NCI-H146 (cell line): Measurements from ENCODE around the gene OXCT2.
"Not testable (repeated sequence)": the region's sequence is repeated elsewhere in the genome, so short reads cannot be mapped to it uniquely, and the experiment has no call there.

Source experiments
- DNase-seq: peaks from one replicate; lab custom pipeline; 2025; lab: John Stamatoyannopoulos, UW

OXCT2 gene

DNA sequence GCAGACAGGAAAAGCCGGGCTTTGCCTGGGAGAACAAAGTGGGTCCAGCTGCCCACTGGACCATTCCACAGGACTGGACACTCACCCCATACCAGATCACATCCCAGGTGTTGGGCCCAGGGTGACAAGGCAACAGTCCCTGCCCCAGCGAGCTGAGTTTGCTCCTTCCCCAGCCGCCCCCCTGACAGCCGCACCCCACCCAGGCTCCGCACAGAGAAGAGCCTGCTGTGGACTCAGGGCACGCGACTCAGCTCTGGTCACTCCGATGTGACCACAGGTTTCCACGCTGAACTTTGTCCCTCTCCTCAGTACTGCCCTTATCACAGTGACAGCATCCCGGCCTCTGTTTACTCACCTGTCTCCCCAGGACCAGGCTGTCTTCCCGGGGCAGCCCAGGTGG is 16.3 kb upstream of the OXCT2 start:
- DNase-seq = peak; percentile 14

- DNase-seq = not testable (repeated sequence)
Measured at GRCh38 chr1:39787108-39787375, 15.9 kb upstream of the OXCT2 start.

GRCh38 chr1:39786303-39787107 is 15.4 kb upstream of the OXCT2 start:
- DNase-seq = not testable (repeated sequence)

DNA sequence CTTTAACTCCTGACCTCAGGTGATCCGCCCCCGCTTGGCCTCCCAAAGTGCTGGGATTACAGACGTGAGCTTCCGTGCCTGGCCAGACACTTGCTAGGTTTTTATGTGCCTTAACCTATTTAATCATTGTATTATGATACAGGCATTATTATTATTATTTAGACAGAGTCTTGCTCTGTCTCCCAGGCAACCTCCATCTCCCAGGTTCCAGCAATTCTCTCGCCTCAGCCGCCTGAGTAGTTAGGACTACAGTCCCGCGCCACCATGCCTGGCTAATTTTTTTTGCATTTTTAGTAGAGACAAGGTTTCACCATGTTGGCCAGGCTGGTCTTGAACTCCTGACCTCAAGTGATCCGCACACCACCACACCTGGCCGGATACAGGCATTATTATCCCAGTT is 11.5 kb upstream of the OXCT2 start:
- DNase-seq = not testable (repeated sequence)

DNA sequence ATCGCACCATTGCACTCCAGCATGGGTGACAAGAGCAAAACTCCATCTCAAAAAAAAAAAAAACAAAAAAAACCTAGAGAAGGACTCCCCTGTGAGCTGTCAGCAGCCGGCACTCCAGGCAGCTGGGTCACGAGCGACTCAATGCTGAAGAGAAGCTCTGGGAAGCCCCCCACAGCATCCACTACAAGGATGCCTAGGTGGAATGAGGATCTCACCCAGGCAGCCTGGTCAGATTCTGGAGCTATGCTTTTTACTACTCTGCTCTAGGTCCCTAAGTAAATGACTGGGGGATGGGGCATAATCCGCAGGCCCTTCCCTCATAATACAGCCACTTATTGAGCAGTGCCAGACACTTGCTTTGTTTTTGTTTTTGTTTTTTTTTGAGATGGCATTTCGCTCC is 11.0 kb upstream of the OXCT2 start:
- no peak for DNase-seq

DNA sequence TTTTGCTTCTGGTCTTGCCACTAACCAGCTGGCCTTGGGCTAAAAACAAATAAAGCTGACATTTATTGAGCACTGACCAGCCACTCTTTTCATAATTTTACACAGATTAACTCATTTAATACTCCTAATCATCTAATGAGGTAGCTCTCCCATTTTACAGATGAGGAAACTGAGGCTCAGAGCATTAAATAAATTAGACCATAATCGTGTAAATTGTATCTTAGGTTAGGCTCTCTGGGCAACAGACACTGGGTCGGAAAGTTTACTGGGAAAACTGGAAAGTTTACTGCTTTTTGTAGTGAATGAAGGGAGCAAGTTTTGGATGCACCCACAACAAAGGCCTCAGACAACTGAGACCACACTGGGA is 10.2 kb upstream of the OXCT2 start:
- no peak for DNase-seq

DNA sequence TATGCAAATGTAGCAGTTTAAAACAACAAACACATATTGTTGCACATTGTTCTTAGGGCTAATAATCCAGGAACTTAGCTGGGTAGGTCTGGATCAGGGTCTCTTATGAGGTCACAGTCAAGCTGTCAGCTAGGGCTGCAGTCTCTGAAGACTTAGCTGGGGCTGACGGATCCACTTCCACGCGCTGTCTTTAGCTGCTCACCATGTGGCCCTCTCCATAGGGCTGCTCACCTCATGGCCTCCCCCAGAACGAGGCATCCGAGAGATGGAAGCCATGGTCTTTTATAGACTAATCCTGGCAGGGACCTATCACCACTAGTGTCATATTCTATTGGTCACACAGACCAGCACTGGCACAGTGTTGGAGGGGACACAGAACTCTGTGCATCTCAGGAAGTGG is 8.7 kb upstream of the OXCT2 start:
- DNase-seq = no peak

GRCh38 chr1:39779137-39779536 is 8.0 kb upstream of the OXCT2 start:
- no peak for DNase-seq

DNA sequence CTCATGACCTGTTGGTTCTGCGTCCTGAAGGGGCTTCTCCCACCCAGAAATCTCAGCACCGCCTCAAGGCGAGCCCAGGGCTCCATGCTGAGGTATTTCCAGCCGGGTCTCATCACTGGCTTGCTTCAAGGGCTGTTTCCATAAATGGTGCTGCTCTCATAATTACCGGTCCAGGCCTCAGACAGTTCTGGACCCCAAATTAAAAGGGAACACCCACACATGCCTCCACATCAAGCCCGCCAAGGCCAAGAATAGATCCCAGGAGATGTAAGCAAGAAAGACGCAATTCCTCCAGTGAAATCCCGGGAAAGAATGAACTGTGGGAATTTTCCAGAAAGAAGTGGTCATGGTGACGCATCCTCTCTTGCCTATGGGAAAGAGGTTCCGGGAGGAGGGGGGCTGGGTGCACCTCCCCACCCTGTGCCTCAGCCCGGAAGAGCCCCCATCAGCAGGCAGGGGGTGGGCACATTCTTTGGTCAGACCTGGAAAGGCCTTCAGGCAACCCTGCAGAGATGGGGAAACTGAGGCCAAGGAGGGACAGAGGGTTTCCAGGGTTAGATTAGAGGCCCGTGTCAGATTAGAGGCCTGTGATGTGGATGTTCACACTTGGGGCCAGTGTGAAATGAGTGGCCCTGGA is 7.4 kb upstream of the OXCT2 start:
- DNase-seq = not testable (repeated sequence)

DNA sequence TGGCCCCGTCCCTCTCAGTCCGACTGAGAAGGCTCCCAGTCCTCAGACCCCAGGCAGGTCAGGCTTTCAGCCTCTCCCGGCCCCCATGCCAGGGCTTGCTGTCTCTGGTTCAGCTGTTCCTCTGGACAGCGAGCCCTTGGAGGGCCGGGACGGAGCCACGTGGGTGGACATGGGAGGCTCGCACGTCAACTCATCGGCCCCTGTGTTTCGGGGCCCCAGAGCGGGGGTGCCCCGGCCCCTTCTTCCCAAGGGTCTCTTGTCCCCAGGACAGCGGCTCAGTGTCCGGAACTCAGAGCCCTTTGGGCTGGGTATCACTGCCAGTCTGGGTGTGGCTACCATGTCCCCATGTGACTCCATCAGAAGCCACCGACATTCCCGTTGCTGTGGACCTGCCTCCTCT is 6.7 kb upstream of the OXCT2 start:
- not testable (repeated sequence) for DNase-seq

- no peak for DNase-seq
Measured at GRCh38 chr1:39777306-39777705, 6.2 kb upstream of the OXCT2 start.

DNA sequence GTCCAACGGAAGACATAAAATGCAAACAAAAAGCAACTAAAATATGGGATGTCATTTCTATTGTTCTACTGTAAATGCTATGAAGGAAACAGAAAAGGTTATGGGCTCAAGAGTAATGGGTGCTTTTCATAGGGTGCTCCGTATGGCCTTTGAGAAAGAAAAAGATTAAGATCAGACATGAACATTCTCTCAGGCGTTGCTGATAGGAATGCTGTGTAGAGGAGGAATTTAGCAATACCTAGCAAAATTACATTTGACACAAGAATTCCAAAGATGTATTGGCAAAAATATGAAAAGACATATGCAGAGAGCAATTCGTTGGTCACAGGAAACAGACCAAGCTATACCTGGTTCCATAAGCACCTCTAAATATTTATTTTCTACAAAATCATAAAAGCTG is 5.7 kb upstream of the OXCT2 start:
- no peak for DNase-seq

DNA sequence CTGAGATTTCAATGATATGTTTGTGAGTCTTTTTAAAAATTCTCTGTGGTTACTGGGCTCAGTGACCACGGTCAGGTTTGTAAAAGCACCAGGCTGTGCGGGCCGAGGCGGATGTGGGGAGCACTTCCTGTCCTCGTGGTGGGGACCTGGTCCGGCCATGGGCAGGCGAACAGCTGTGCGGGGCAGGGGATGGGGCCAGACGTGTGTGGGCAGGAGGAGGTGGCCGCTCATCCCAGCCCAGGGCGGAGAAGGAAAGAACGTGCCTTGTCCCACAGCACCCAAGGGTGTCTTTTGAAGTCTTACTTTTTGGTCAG is 5.2 kb upstream of the OXCT2 start:
- no peak for DNase-seq

- DNase-seq = not testable (repeated sequence)
Measured at GRCh38 chr1:39775676-39776399, 4.7 kb upstream of the OXCT2 start.

- not testable (repeated sequence) for DNase-seq
Measured at GRCh38 chr1:39775141-39775540, 4.0 kb upstream of the OXCT2 start.

DNA sequence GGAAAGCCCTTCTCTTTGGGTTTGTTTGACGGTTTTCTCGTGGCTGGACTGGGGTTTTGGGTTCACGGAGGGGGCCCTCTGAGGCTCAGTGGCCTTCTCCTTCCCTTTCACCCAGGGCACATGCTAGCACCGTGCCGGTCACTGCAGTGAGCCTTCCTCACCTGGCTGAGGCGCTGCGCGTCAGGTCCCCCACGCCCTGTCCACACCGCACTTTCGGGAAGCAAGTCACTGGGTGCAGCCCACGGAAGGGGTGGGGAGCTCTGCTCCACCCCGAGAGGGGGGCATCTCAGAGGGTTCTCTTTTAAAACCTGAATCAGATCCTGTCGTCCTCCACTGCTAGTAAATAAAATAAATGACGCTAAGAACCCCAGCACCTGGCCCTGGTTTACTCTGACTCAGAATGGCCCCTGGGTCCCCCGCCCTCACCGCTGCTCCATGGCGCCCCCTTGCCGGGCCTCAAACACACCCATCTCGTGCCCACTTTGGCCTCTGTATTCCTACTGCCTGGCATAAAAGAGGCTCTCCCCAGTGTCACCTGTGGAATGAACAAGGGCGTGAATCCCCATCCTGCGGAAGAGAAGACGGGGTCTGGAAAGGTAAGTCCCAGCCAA is 2.3 kb upstream of the OXCT2 start:
- not testable (repeated sequence) for DNase-seq

- DNase-seq = not testable (repeated sequence)
Measured at GRCh38 chr1:39770100-39771021, 787 bp downstream of the OXCT2 start.

DNA sequence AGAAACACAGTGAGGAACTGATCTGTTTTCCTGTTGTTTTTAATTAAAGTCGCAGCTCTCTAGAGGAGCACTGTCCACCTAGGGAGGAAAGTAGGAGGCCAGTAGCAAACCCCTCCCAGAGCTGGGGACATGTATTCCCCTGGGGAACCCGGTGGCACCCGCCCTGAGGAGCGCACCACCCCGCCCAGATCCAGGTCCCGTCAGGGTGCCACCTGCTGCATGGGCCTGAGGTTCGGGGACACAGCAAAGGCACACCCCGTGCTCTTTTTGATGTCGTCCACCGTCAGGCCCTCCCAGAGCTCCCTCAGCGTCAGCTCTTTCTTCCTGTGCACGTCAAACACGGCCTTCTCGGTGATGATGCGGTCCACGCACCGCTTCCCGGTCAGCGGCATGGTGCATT is 1.6 kb downstream of the OXCT2 start:
- DNase-seq = not testable (repeated sequence)

GRCh38 chr1:39766466-39766865 is 4.7 kb downstream of the OXCT2 start:
- not testable (repeated sequence) for DNase-seq

DNA sequence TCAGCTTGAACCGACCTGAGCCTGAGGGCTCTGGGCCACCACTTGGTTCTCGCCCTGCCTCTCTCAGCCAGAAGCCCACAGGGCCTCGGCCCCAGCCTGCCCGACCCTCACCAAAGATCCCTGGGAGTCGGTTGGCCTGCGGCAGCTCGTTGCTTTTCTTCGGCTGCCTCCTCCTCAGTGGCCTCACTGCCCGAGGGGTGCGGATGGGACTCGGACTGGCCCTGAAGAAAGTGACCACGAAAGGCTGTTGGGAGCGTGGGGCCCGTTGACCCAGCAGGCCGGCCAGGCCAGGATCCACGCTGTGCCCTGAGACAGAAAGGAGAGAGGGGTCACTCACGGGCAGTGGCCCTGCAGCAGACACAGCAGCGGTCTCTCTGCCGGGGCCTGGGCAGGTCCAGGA is 6.6 kb downstream of the OXCT2 start:
- not testable (repeated sequence) for DNase-seq

GRCh38 chr1:39763619-39764374 is 7.4 kb downstream of the OXCT2 start:
- DNase-seq = not testable (repeated sequence)
